ENCODE results near the gene KPNB1.

GRCh38 chr17:47644324-47644723 lies 5.4 kb upstream of the KPNB1 start:
- TF ChIP-seq CTCF (optimal IDR thresholded peaks at IDR 0.05 in 1 of 3, IDR thresholded peaks at IDR 0.05 in 1 of 3, conservative IDR thresholded peaks at IDR 0.05 in 1 of 3; ENCODE audit: extremely low read depth in 1 of 3, insufficient read depth in 2 of 3, low read length in 3 of 3) (no peak), EZH2 (IDR thresholded peaks at IDR 0.05; ENCODE audit: low read length) (no peak)

All from keratinocyte (primary cell).